ENCODE data around the gene COL28A1. TPM values are rescaled to one million over a fixed set of nuclear protein-coding genes. Genes with fewer than 3 reads are reported as not detected.

Gene COL28A1
- total and polyA plus RNA-seq, 8 donors, result 0.58 to 39.7 (median 4.5) TPM

DNA sequence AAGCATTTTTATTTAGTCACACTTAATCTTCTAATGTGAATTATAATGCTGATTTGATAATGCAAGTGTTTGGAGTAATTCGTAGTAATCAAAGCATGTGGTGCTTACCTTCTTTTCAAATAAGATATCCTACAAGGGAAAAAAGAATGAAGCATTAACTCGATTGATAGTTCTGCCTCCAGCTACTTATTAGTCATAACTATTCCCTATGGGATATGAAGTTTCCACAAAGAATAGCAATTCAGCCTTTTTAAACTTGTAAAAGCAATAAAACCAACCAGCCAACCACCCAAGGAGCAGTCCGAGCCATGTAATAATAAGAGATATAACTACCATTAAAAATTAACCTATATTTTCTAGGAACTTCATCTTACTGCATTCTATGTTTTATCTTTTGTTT is 11.6 kb downstream of the COL28A1 start:
- no peak overlapping the region for H3K27ac ChIP-seq
- TF ChIP-seq POLR2A (IDR thresholded peaks at IDR 0.05), result no peak
- no peak for TF ChIP-seq POLR2AphosphoS5 (IDR thresholded peaks at IDR 0.05)
- TF ChIP-seq EP300 (IDR thresholded peaks at IDR 0.05), result no peak
- TF ChIP-seq, protein P1, sequence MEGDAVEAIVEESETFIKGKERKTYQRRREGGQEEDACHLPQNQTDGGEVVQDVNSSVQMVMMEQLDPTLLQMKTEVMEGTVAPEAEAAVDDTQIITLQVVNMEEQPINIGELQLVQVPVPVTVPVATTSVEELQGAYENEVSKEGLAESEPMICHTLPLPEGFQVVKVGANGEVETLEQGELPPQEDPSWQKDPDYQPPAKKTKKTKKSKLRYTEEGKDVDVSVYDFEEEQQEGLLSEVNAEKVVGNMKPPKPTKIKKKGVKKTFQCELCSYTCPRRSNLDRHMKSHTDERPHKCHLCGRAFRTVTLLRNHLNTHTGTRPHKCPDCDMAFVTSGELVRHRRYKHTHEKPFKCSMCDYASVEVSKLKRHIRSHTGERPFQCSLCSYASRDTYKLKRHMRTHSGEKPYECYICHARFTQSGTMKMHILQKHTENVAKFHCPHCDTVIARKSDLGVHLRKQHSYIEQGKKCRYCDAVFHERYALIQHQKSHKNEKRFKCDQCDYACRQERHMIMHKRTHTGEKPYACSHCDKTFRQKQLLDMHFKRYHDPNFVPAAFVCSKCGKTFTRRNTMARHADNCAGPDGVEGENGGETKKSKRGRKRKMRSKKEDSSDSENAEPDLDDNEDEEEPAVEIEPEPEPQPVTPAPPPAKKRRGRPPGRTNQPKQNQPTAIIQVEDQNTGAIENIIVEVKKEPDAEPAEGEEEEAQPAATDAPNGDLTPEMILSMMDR (IDR thresholded peaks at IDR 0.05), result no peak
- H3K4me1 ChIP-seq, result no peaks in the 10 kb centered on the region
- H3K9me3 ChIP-seq, result no peaks in the 10 kb centered on the region
- H3K4me3 ChIP-seq, result no peak overlapping the region
- WGBS, 5 donors, result 64 to 75% (median 71%) methylated on average over 3 of the region's 3 CpGs
- intact Hi-C loops (cut with DNase I; ENCODE audit: low total_unique reads), result loop anchor here (10.0 kb wide), 1 partner anchor 89 kb away; no protein-coding TSS in a partner anchor
- H3K36me3 ChIP-seq, result no peaks in the 10 kb centered on the region
- H3K27me3 ChIP-seq, result no peaks in the 10 kb centered on the region
- no peak for DNase-seq

GRCh38 chr7:7522421-7522820 is 13.3 kb downstream of the COL28A1 start:
- no peaks in the 10 kb centered on the region for H3K36me3 ChIP-seq
- H3K27ac ChIP-seq, result no peak overlapping the region
- intact Hi-C loops (cut with DNase I; ENCODE audit: low total_unique reads), result loop anchor here (10.0 kb wide), 1 partner anchor 88 kb away; no protein-coding TSS in a partner anchor
- no peaks in the 10 kb centered on the region for H3K4me1 ChIP-seq
- H3K4me3 ChIP-seq, result no peak overlapping the region
- no peak for TF ChIP-seq EP300 (IDR thresholded peaks at IDR 0.05)
- no peak for TF ChIP-seq POLR2AphosphoS5 (IDR thresholded peaks at IDR 0.05)
- TF ChIP-seq, protein P1 (IDR thresholded peaks at IDR 0.05), result no peak
- TF ChIP-seq POLR2A (IDR thresholded peaks at IDR 0.05), result no peak
- DNase-seq, result no peak
- no peaks in the 10 kb centered on the region for H3K27me3 ChIP-seq
- no peaks in the 10 kb centered on the region for H3K9me3 ChIP-seq
- 93 to 95% (median 95%) methylated on average over 3 of the region's 3 CpGs for WGBS, 5 donors

GRCh38 chr7:7521259-7521658 is 14.4 kb downstream of the COL28A1 start:
- WGBS, 5 donors, result 57 to 76% (median 71%) methylated on average over 3 of the region's 3 CpGs
- Histone ChIP-seq H3K9me3 (no peaks in the 10 kb centered on the region), H3K27ac (no peak overlapping the region), H3K4me1 (no peaks in the 10 kb centered on the region), H3K4me3 (no peak overlapping the region), H3K27me3 (no peaks in the 10 kb centered on the region), H3K36me3 (no peaks in the 10 kb centered on the region)
- DNase-seq, result no peak
- TF ChIP-seq, protein P1 (IDR thresholded peaks at IDR 0.05), result no peak
- TF ChIP-seq EP300 (IDR thresholded peaks at IDR 0.05), result no peak
- TF ChIP-seq POLR2AphosphoS5 (IDR thresholded peaks at IDR 0.05), result no peak
- no peak for TF ChIP-seq POLR2A (IDR thresholded peaks at IDR 0.05)
- intact Hi-C loops (cut with DNase I; ENCODE audit: low total_unique reads), result loop anchor here (10.0 kb wide), 1 partner anchor 86 kb away; no protein-coding TSS in a partner anchor

GRCh38 chr7:7519528-7519927 is 16.1 kb downstream of the COL28A1 start:
- Histone ChIP-seq H3K27me3 (no peaks in the 10 kb centered on the region), H3K4me1 (no peaks in the 10 kb centered on the region), H3K4me3 (no peak overlapping the region), H3K36me3 (no peaks in the 10 kb centered on the region), H3K9me3 (no peaks in the 10 kb centered on the region), H3K27ac (no peak overlapping the region)
- TF ChIP-seq, protein P1 (IDR thresholded peaks at IDR 0.05), result no peak
- 39 to 53% (median 52%) methylated on average over 2 of the region's 2 CpGs for WGBS, 5 donors
- no peak for DNase-seq
- intact Hi-C loops (cut with DNase I; ENCODE audit: low total_unique reads), result no loop called here
